HG02588 (cell line): ENCODE measurements around the gene SLC49A3.
"Not testable (repeated sequence)": the region's sequence is repeated elsewhere in the genome, so short reads cannot be mapped to it uniquely, and the experiment has no call there.

Experiments
- ATAC-seq: cut with Tn5 transposase; IDR thresholded peaks from one replicate; pipeline ENCODE4 v1.9.1; 2021; ENCODE audit warnings: mild to moderate bottlenecking, moderate library complexity; ENCODE audit not compliant: unreplicated experiment

SLC49A3 gene

DNA sequence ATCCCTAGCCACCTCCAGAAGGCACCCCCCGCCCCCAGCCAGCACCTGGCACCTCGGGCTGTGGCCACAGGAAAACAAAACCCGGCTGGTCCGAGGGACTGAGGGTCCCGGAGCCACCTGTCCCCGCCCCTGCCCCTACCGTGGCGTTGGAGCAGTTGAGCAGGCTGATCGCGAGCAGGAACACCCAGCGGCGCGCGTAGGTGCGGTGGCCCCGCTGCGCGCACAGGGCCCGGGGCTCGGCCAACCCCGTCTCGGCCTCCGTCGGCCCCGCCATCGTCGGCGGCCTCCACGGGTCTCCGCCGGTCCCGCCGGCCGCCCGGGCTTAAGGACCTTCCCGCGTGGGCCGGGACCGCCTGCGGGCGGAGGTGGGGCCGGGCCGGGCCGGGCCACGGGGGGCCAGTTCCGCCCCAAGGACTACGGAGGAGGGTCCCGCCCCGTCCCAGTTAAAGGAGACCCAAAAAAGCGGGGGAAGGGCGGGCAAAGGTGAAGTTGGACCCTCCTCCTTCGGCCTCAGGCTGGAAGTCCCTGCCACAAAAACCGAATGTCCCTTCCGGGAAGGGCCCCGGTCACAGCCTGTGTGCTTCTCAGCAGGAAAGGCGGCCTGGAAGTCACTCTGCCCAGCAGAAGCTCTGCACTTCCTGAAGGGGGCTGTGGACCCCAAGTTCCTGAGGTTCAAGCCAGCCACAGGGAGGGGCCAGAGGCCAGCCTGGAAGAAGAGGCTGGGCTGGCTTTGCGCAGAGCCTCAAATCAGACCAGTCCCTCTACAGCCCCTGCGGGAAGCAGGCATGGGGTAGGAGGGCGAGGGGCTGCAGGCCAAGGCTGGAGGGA, at the start of gene SLC49A3:
TSS of gene SLC49A3 (minus strand) at position 298 of the 828 bp plus-strand sequence. CDS start at position 274, 24 bp downstream.
- no peak for ATAC-seq

DNA sequence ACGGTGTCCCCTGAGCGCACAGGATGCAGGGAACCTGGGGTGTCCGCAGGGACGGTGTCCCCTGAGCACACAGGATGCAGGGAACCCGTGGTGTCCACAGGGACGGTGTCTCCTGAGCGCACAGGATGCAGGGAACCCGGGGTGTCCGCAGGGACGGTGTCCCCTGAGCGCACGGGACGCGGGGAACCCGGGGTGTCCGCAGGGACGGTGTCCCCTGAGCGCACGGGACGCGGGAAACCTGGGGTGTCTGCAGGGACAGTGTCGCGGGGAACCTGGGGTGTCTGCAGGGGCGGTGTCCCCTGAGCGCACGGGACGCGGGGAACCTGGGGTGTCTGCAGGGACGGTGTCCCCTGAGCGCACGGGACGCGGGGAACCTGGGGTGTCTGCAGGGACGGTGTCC, 47.6 kb upstream of the SLC49A3 start:
- not testable (repeated sequence) for ATAC-seq

DNA sequence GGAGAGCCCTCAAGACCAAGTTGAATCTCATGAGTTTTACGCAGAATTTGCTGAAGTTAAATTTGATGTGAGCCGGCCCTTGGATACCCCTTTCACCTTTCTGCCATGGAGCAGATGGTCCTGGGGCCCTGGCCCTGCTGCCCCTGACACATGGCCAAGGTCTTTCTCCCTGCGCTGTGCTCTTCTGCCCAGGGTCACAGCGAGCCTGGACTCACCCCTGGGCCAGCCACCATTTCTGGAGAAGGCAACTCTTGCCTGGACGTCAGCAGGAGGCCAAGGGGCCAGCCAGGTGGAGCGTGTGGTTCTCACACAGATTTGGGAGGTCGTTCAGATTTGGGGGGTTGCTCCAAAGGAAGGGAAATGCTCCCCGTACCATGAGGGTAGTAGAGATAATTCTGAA, 46.6 kb upstream of the SLC49A3 start:
- ATAC-seq = no peak

DNA sequence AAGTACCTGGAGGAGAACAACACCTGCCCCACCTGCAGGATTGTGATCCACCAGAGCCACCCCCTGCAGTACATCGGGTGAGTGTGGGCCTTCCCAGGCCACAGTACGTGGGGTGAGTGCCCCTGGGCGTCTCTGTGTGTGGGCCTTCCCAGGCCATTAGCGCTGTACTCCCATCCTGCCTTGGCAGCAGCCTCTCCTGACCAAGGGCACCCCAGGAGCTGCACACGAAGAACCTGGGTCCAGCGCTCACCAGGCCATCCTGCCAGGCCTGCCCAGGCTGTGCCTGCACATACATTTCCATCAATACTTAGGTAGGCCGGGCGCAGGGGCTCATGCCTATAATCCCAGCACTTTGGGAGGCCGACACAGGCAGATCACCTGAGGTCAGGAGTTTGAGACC, 46.0 kb upstream of the SLC49A3 start:
- ATAC-seq = no peak

DNA sequence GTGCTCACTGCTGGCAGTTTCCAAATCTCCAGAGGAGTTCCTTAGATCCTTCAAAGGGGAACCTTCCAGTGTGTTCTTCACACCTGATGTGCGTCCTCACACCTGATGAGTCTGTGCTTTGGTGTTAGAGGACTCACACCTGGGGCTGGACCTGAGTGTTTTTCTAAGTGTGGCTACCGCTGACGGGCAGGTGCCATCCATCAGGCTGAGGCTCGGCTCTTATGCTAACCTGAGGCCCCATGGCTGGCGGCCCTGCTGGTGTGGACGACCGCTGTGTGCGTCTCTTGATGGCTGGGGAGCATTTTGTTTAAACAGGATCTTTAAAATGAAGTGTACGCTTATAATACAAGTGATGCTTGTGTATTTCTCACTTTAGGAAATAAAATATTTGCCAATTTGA, 45.1 kb upstream of the SLC49A3 start:
- no peak for ATAC-seq

DNA sequence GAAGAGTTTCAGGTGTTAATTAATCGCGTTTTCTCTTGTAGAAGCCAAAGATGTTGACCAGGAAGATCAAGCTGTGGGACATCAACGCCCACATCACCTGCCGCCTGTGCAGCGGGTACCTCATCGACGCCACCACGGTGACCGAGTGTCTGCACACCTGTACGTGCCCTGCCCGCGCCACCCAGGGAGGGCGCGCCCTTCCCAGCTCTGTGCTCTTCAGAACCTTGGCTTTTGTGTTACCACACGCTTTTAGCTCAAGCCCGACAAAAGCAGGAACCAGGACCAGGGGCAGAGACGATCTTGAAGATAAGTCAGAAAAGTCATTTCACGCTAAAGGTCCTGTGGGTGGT, 44.7 kb upstream of the SLC49A3 start:
- ATAC-seq = no peak

DNA sequence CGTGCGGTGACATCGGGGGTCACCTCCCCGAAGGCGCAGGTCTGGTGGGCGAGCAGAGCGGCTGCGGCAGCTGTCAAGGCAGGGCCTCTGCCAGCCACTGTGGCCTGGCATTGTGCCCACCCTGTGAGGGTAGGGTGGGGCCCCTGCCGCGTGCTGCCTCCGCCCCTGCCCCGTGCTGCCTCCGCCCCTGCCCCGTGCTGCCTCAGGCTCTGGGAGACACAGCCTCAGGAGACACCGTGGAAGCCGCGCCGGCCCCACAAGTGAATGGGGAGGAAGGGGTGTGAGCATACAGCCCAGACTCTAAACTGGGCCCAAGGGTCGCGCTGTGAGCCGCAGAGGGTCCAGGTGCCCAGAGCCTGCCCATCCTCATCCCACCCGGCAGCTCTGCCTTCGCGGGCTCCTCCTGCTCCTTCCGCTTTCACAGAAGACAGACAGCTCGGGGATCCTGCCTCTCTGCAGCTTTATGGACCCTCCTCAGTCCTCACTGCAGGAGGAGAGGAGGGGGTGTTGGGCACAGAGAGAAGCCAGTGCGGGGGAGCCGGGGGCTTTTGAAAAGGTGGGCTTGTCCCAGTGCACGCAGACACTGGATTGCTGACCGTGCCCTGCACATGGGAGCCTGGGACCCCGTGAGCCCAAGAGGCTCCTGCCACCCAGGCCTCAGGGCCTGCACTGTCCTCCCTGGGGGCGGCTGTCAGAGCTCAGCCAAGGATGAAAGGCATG, 44.1 kb upstream of the SLC49A3 start:
- ATAC-seq = no peak

DNA sequence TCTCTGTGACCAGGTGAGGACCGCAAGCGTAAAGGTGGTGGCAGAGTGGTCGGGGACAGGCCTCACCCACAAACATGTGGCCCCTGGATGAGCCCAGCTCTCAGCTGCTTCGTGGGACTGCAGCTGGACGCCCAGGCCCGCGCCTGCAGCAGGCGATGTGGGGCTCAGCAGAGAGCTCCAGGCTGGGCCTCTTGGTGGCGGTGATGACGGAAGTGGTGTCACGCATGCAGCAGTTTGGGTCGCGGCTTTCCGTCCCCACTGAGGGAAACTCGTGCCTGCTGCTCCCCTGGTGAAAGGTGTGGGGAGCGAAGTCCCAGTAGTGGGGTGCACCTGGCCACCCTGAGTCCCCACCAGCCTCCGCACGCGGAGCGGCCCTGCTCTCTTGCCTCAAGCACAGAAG, 43.5 kb upstream of the SLC49A3 start:
- ATAC-seq = no peak

DNA sequence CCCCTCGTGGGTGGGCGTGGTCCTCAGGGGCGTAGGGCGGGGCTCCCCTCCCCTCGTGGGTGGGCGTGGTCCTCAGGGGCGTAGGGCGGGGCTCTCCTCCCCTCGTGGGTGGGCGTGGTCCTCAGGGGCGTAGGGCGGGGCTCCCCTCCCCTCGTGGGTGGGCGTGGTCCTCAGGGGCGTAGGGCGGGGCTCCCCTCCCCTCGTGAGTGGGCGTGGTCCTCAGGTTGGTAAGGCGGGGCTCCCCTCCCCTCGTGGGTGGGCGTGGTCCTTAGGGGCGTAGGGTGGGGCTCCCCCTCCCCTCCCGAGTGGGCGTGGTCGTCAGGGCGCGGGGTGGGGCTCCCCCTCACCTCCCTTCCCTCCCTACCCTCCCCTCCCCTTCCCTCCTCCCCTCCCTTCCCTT, 43.0 kb upstream of the SLC49A3 start:
- not testable (repeated sequence) for ATAC-seq

DNA sequence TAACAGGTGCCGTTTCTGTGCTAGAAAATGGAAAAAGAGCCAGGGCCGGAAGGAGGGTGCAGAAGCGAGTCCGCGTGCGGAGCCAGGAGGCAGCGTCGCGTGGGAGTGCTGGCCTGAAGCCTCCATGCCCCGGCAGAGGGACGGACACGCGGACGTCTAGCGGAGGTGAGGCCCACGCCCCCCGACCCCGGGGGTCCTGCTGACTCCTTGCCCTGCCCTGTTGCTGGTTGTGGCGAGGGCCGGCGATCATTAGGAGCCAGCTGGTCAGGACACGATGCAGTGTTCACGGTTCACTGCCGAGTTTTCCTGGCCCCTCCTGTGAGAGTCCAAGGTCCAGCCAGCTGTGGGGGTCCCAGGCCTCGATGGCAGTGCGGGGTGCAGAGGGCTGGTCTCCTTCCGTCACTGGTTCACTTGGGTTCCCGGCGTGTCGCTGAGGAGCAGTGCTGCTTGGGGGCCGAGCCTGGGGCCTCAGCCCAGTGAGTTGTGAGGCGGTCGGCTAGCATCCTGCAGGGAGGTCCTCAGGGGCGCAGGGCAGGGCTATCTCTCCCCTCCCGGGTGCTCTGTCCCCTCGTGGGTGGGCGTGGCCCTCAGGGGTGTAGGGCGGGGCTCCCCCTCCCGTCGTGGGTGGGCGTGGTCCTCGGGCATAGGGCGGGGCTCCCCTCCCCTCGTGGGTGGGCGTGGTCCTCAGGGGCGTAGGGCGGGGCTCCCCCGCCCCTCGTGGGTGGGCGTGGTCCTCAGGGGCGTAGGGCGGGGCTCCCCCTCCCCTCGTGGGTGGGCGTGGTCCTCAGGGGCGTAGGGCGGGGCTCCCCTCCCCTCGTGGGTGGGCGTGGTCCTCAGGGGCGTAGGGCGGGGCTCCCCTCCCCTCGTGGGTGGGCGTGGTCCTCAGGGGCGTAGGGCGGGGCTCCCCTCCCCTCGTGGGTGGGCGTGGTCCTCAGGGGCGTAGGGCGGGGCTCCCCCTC, 42.3 kb upstream of the SLC49A3 start:
- ATAC-seq = not testable (repeated sequence)

DNA sequence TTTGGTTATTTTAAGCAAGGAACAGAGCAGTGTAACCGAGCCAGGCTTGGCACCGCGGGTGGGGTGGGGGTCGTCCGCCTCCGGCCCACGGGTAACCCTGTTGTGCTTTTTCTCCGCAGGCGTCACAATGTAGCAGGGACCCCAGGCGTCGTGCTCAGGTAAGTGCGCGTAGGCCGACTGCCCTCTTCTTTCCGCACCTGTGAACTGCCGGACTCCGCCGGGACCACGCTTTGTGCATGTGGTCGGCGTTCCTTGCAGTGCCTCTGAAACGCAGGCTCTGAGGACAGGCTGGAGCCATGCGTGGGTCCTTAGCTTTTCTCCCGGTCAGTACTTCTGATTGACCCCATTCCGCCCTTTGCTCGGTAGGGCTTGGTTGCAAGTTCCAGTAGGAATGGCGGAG, 41.6 kb upstream of the SLC49A3 start:
- no peak for ATAC-seq

DNA sequence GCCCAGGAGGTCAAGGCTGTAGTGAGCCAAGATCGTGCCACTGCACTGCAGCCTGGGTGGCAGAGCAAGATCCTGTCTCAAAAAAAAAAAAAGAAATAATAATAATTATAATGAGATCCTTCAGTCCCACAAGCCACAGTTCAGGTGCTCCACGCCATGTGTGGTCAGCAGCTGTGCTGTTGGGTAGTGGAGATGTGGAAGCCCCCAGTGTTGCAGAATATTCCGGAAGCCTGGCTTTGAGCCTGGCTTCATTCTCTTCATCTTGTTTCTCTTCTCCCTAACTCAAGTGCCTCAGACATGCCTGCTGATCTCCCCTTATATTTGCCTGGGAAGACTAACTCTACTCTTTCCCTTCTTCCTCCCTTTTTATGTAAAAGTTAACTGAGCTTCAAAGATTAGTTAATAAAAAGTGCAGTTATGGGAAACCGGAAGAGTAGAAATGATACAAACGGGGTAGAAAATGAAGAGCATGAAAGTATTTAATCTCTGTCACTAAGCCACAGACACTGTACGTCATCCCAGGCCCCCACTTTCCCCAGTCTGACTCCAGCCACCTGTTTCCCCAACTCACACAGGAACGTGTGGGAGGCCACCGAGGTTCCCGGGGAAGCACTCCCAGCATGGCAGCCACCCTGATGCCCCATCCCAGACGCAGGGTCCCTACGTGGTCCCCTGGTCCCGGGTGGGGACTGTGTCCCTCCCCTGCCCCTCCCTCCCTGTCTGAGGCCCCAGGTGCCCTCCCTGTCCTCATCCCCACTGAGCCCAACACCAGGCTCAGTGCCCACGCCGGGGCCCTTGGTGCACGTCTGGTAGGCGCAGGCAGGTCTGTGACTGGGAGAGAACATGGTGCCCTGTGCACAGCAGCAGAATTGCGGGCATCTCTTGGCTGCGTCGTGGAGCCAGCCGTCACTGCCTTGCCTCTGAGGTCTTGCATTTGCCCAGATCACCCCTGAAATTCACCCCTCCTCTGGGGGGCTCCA, 40.7 kb upstream of the SLC49A3 start:
- no peak for ATAC-seq

DNA sequence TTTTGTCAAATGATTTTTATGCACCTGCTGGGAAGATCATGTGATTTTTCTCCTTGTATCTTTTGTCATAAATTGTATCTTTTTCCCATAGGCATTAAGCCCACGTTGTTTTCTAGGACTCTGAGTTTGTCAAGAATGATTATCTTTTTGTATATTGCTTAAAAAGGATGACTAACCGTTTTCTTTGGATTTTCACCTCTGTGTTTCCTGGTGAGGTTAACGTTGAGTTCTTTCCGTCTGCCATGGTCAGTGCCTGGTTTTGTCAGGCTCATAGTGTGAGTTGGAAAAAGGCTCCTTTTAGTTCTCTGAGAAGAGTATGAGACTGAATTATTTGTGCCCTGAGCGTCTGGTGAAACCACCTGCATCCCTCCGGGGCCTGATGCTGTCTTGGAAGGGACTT, 38.6 kb upstream of the SLC49A3 start:
- no peak for ATAC-seq

DNA sequence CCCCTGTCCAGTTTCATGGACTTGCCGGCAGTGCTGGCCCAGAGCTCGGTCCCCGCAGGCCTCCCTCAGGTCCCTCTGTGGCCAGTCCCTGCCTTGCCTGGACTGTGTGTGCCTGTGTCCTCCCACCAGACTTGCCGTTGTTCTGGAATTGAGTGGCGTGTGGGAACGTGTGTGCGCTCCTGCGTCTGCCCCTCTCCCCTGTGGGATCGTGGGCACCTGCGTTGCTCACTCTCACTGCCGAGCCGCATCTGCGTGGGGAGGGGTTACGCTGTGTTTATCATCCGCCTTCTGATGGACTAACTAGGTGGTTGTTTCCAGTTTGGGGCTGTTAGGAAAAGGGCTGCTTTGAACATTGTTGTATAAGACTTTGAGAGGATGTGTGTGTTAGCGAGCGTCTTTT, 37.9 kb upstream of the SLC49A3 start:
- ATAC-seq = no peak

DNA sequence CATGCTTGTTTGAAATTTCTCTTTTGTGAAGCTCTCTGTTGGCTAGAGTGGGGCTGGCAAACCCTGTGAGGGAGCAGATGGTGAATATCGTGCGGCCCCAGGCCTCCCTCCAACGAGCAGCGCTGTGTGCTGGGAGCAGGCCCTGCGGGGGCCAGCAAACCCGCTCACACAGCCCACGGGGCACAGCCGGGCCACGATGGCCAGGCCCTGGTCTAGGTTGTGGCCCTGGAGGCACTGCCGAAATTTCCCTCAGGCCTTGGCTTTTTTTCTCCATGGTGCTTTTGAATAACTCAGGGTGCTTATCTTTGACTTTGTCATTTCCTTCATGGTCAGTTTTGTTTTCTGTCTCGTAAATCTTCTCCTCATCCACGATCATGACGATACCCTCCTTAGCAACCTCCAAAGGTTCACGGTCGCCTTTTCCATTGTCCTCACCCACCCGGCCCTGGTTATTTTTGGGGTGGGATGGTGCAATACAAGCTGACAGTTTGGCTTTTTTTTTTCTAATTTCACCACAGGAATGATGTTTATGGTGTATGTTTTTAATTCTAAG, 37.4 kb upstream of the SLC49A3 start:
- ATAC-seq = no peak

DNA sequence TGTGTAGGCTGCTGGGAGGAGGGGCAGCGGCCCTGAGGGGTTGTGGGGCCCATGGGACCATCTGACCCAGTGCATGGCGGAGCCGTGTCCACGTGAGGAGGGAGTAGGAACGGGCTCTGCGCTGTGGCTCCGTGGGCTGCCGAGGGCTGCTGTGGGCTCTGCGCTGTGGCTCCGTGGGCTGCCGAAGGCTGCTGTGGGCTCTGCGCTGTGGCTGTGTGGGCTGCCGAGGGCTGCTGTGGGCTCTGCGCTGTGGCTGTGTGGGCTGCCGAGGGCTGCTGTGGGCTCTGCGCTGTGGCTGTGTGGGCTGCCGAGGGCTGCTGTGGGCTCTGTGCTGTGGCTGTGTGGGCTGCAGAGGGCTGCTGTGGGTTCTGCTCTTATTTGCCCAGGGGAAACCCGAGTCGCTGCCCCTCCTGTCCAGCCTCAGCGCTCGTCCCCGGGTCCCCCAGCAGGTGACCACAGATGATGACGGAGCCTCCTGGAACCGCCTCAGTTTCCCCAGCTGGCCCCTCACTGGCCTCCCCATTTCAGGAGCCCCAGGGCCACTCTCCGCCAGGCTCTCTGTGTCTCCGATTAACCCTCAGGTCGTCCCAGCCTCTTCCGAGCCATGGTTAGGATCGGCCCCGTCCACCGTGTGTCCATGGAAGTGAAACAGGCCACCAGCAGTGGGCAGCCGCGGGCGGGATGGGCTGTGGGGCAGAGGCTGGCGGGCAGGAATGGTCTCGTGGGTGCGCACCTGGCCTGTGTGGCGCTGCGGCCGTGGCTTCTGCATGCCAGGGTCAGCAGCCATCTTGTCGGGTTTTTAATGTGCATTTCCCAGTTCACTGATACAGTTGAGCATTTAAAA, 36.7 kb upstream of the SLC49A3 start:
- ATAC-seq = no peak

DNA sequence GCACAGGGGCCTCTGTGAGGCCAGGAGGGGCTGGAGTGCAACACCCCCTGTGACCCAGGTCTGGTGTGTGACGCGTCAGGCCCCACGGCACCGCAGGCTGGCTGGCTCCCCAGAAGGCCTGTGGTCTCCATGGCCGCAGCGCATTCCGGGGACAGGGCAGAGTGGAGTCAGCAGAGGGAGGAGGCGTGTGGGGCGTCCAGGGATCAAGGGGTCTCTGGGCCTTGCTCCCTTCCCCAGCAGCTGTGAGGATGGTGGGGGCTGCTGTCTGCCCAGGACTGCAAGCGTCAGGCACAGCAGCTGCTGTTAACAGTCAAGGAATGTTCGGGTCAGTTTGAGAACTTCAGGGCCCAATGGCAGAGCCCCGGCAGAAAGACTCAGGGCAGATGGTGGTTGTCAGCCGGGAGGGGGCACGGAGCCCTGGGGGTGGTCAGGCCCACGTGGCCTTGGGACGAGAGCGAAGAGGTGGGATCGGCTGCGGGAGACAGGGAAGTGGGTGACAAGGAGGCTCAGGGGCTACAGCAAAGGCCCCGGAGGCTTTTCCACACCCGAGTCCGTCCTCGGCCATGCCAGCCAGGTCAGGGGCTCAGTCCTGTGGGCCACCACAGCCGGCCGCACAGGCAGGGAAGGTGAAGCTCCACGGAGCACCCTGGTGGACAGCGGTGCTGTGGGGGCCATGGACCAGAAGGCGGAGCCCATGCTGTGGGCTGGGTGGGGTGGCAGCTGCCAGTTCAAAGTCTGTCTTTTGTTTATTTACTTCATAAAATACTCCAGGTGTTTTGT, 35.0 kb upstream of the SLC49A3 start:
- no peak for ATAC-seq

DNA sequence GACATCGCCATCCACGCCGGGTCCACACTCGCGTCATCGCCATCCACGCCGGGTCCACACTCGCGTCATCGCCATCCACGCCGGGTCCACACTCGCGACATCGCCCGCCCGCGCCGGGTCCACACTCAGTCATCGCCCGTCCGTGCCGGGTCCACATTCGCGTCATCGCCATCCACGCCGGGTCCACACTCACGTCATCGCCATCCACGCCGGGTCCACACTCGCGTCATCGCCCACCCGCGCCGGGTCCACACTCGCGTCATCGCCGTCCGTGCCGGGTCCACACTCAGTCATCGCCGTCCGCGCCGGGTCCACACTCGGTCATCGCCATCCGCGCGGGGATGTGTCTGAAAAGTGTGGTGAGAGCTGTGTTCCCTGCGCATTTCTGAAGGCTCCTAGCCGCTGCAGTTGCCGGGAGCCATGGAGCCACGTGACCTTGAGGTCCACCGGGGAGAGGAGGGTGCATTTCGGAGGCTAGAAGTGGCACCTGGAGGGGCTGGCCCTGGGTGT, 34.0 kb upstream of the SLC49A3 start:
- ATAC-seq = no peak
